ENCODE data around the gene OTUD7B. TPM values are rescaled to one million over a fixed set of nuclear protein-coding genes. Genes with fewer than 3 reads are reported as not detected.

The OTUD7B gene
- total and polyA plus RNA-seq, 2 experiments from 2014 or later = 3.5 to 20.1 TPM

- peaks cover 29% of the 10 kb centered on the region for H3K4me1 ChIP-seq (ENCODE audit: insufficient read depth)
- whole genome bisulfite sequencing, 2 experiments (ENCODE audit: low coverage in 1 of 2, low lambda C conversion rate in 2 of 2, missing lambda C conversion rate in 2 of 2) = 0% methylated on average over 29 of the region's 29 CpGs
These were observed 728 bp downstream of the OTUD7B start for GRCh38 chr1:150009604-150010392.

GRCh38 chr1:150008699-150009098 is 1.8 kb downstream of the OTUD7B start:
- H3K4me2 ChIP-seq (ENCODE audit: unreplicated experiment) = peak overlapping the region; percentile 99
- H3K4me3 ChIP-seq = peak overlapping the region; percentile 100
- in situ Hi-C loops (cut with MboI) = no loop called here
- TF ChIP-seq EZH2 (IDR thresholded peaks at IDR 0.05; ENCODE audit: insufficient read depth, poor library complexity, severe bottlenecking) (no peak), EZH2phosphoT487 (IDR thresholded peaks at IDR 0.05; ENCODE audit: insufficient read depth, low read depth) (no peak)
- 49% methylated on average over 6 of the region's 6 CpGs for WGBS, 2 experiments (ENCODE audit: low coverage in 1 of 2, low lambda C conversion rate in 2 of 2, missing lambda C conversion rate in 2 of 2)
- H3K79me2 ChIP-seq (ENCODE audit: insufficient read depth) = peaks cover 65% of the 10 kb centered on the region
- H3K9me3 ChIP-seq (ENCODE audit: low read depth) = no peaks in the 10 kb centered on the region
- peaks cover 34% of the 10 kb centered on the region for H3K4me1 ChIP-seq (ENCODE audit: insufficient read depth)
- no peaks in the 10 kb centered on the region for H3K9me2 ChIP-seq (ENCODE audit: insufficient read depth)
- H2AFZ ChIP-seq = no peak overlapping the region
- H3K36me3 ChIP-seq (ENCODE audit: low read depth) = 0 out of 2 replicates have a peak, but pooled peaks cover 5% of the 10 kb centered on the region
- H3F3A ChIP-seq (ENCODE audit: insufficient read depth) = peaks cover 40% of the 10 kb centered on the region
- H3K27me3 ChIP-seq (replicated peaks; ENCODE audit: insufficient read depth) = no peaks in the 10 kb centered on the region
- peaks cover 9% of the 10 kb centered on the region; the same call in 1 of the 2 replicates for H4K20me1 ChIP-seq (ENCODE audit: insufficient read depth)
- no peak for DNase-seq
- peak overlapping the region; percentile 100 for H3K9ac ChIP-seq
- peak overlapping the region; percentile 100 for H3K27ac ChIP-seq

More at GRCh38 chr1:150009604-150010392, 728 bp downstream of the OTUD7B start:
- no peak for TF ChIP-seq EZH2phosphoT487 (IDR thresholded peaks at IDR 0.05; ENCODE audit: insufficient read depth, low read depth)
- no peak for TF ChIP-seq EZH2 (IDR thresholded peaks at IDR 0.05; ENCODE audit: insufficient read depth, poor library complexity, severe bottlenecking)
- H3K27me3 ChIP-seq (replicated peaks; ENCODE audit: insufficient read depth) = no peaks in the 10 kb centered on the region
- in situ Hi-C loops (cut with MboI) = no loop called here
- peak overlapping the region; percentile 100 for H3K27ac ChIP-seq
- peak overlapping the region; percentile 100 for H3K9ac ChIP-seq
- peaks cover 9% of the 10 kb centered on the region; the same call in 1 of the 2 replicates for H4K20me1 ChIP-seq (ENCODE audit: insufficient read depth)
- H3K36me3 ChIP-seq (ENCODE audit: low read depth) = 0 out of 2 replicates have a peak, but pooled peaks cover 3% of the 10 kb centered on the region
- H3F3A ChIP-seq (ENCODE audit: insufficient read depth) = peaks cover 40% of the 10 kb centered on the region
- no peaks in the 10 kb centered on the region for H3K9me2 ChIP-seq (ENCODE audit: insufficient read depth)
- H3K9me3 ChIP-seq (ENCODE audit: low read depth) = no peaks in the 10 kb centered on the region
- peak; percentile 95 for DNase-seq
- H3K79me2 ChIP-seq (ENCODE audit: insufficient read depth) = peaks cover 54% of the 10 kb centered on the region
- H3K4me3 ChIP-seq = peak overlapping the region; percentile 100
- H3K4me2 ChIP-seq (ENCODE audit: unreplicated experiment) = peak overlapping the region; percentile 99
- H2AFZ ChIP-seq = peak overlapping the region; percentile 91

DNA sequence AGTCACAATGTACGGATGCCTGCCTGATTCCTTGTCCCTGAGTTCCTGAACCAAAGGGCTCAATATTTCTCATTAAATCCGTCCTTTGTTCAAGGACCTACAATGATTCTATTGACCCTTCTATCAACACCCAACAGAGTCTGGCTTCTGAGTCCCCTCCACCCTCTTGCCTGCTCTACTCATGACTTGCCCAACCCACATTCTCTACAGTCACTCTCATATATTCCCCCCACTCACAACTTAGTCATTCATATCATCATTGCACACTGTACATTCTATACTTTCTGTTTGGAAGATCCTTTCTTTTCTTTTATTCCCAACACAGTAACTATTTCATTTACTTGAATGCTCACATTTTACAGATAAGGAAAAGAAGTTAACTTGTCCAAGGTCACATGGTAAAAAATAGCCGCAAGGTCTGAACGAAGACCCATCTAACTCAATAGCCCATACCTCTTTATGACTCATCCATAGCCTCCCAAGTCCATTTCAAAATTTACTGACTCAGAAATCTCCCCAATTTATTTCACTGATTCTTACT is 3.6 kb downstream of the OTUD7B start:
- DNase-seq = peak; percentile 76
- in situ Hi-C loops (cut with MboI) = no loop called here
- no peaks in the 10 kb centered on the region for H3K27me3 ChIP-seq (replicated peaks; ENCODE audit: insufficient read depth)
- peaks cover 46% of the 10 kb centered on the region for H3F3A ChIP-seq (ENCODE audit: insufficient read depth)
- WGBS, 2 experiments (ENCODE audit: low coverage in 1 of 2, low lambda C conversion rate in 2 of 2, missing lambda C conversion rate in 2 of 2) = 43 to 49% methylated on average over 4 of the region's 4 CpGs
- H3K79me2 ChIP-seq (ENCODE audit: insufficient read depth) = peaks cover 81% of the 10 kb centered on the region
- no peaks in the 10 kb centered on the region for H3K9me3 ChIP-seq (ENCODE audit: low read depth)
- H3K4me3 ChIP-seq = peak overlapping the region; percentile 100
- 0 out of 2 replicates have a peak, but pooled peaks cover 5% of the 10 kb centered on the region for H3K36me3 ChIP-seq (ENCODE audit: low read depth)
- peak overlapping the region; percentile 99 for H3K4me2 ChIP-seq (ENCODE audit: unreplicated experiment)
- TF ChIP-seq EZH2phosphoT487 (IDR thresholded peaks at IDR 0.05; ENCODE audit: insufficient read depth, low read depth) (no peak), EZH2 (IDR thresholded peaks at IDR 0.05; ENCODE audit: insufficient read depth, poor library complexity, severe bottlenecking) (no peak)
- peaks cover 41% of the 10 kb centered on the region for H3K4me1 ChIP-seq (ENCODE audit: insufficient read depth)
- peak overlapping the region; percentile 100 for H3K27ac ChIP-seq
- peaks cover 9% of the 10 kb centered on the region; the same call in 1 of the 2 replicates for H4K20me1 ChIP-seq (ENCODE audit: insufficient read depth)
- H3K9ac ChIP-seq = peak overlapping the region; percentile 100; the same call in 1 of the 2 replicates
- H3K9me2 ChIP-seq (ENCODE audit: insufficient read depth) = no peaks in the 10 kb centered on the region
- H2AFZ ChIP-seq = no peak overlapping the region

GRCh38 chr1:150005606-150006005 is 4.9 kb downstream of the OTUD7B start:
- Histone ChIP-seq H3K9me2 (ENCODE audit: insufficient read depth) (no peaks in the 10 kb centered on the region), H4K20me1 (ENCODE audit: insufficient read depth) (peaks cover 9% of the 10 kb centered on the region; the same call in 1 of the 2 replicates), H3K27me3 (replicated peaks; ENCODE audit: insufficient read depth) (no peaks in the 10 kb centered on the region), H3K27ac (no peak overlapping the region), H3K79me2 (ENCODE audit: insufficient read depth) (peaks cover 94% of the 10 kb centered on the region), H3K9ac (no peak overlapping the region), H3K9me3 (ENCODE audit: low read depth) (no peaks in the 10 kb centered on the region), H3K4me3 (no peak overlapping the region), H2AFZ (no peak overlapping the region), H3K4me2 (ENCODE audit: unreplicated experiment) (no peak overlapping the region), H3K4me1 (ENCODE audit: insufficient read depth) (peaks cover 47% of the 10 kb centered on the region), H3K36me3 (ENCODE audit: low read depth) (0 out of 2 replicates have a peak, but pooled peaks cover 5% of the 10 kb centered on the region), H3F3A (ENCODE audit: insufficient read depth) (peaks cover 48% of the 10 kb centered on the region)
- DNase-seq = no peak
- TF ChIP-seq EZH2 (IDR thresholded peaks at IDR 0.05; ENCODE audit: insufficient read depth, poor library complexity, severe bottlenecking) = no peak
- 57 to 64% methylated on average over 2 of the region's 2 CpGs for WGBS, 2 experiments (ENCODE audit: low coverage in 1 of 2, low lambda C conversion rate in 2 of 2, missing lambda C conversion rate in 2 of 2)
- in situ Hi-C loops (cut with MboI) = no loop called here
